NCI-H1694 (cell line): ENCODE measurements around the gene ANP32B.
A peak's percentile ranks its signal among the peaks of the same experiment; 100 is the strongest.
"Not testable (repeated sequence)": the region's sequence is repeated elsewhere in the genome, so short reads cannot be mapped to it uniquely, and the experiment has no call there.

Experiments
- DNase-seq: peaks from one replicate; lab custom pipeline; 2025; lab: John Stamatoyannopoulos, UW

ANP32B gene

DNA sequence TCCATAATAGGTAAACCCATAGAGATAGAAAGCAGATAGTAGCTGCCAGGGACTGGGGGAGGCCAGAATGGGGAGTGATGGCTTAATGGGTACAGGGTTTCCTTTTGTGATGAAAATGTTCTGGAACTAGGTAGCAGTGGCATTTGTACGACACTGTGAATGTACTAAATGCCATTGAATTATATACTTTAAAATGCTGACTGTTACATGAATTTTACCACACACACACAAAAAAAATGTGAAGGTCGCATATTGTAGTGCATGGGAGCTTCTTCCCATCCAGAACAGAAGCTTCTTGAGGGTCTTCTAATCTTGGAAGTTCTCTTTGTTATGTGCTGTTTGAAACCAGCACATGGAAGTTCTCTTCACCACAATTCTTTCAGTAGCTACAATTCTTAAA lies 19.9 kb upstream of the ANP32B start:
- no peak for DNase-seq

DNA sequence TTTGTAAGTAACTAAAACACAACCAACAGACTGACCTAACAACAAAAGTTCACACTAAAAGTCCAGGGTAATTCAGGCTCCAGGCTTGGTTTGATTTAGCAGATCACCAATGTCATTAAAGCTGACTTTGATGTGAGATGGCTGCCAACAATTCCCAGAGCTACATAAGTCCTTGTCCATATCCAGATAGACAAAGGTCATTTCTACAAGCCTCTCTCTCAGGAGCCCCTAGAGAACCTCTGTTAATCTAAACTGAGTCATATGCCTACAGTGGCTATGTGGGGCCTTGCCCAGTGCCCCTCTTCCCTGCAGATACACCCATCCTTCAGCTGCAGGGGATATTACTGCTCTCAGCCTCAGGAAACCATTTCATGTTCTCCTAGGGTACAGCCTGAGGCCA lies 18.2 kb upstream of the ANP32B start:
- DNase-seq = no peak

DNA sequence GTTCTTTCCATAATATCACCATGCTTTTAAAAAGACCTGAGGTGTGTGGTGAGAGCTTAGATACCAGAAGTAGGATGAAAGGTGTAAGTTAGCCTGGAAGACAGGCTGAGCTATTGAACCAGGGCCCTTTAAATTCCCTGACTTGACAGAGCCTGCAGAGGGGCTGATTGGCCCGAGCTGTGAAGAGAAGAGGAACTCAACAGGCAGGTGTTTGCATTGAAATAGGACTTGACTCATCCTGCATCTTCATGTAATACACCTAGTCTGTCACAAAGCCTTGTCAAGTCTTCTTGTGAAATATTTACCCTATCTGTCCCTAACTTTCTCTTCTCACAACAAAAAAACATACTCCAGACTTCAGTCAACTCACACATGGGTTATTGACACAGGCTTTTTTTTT lies 16.6 kb upstream of the ANP32B start:
- DNase-seq = no peak

DNA sequence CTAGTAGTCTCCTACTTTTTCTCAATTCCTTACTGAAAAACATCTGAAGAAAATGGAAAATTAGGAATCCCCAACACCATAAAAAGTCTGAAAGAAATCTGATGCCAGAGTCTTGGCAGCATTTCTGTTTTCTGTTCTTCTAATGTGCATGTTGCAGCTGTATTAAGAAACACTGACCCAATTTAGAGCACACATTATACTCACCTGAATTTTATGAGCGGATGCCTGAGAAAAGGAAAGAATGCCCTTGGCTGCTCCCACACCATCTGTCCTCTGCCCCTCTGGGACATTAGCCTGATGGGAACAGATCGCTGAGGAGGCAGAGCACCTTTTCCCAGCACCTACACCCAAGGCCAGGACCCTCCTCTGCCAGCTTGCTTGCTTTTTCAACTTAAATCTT lies 14.1 kb upstream of the ANP32B start:
- no peak for DNase-seq

DNA sequence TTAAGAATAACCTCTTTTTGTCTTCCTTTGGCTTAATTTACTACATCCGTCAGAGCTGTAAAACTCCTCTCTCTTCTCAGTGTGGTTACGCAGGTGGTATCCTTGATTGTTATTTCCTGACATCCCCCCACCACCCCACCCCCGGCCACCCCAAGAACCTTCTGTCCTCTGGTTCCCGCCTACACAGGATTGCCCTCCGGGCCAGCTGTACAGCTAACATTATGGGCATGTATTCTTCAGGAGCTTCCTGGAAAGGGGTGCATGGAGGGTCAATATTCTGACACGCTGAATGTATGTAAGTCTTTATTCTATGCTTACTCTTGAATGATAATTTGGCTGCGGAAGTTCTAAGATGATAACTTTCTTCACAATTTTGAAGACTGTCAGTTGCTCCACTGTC lies 13.0 kb upstream of the ANP32B start:
- no peak for DNase-seq

DNA sequence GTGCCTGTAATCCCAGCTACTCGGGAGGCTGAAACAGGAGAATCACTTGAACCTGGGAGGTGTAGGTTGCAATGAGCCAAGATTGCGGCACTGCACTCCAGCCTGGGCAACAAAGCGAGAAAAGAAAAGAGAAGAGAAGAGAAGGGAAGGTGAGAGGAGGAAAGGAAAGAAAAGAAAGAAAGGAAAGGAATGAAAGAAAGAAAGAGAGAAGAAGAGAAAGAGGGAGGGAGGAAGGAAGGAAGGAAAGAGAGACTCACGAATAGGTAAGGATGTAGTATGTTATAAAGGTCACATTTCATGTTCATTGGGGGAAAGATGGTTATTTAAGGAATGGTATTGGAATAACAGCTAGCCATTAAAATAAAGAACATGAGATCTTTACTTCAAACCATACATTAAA lies 10.4 kb upstream of the ANP32B start:
- no peak for DNase-seq

DNA sequence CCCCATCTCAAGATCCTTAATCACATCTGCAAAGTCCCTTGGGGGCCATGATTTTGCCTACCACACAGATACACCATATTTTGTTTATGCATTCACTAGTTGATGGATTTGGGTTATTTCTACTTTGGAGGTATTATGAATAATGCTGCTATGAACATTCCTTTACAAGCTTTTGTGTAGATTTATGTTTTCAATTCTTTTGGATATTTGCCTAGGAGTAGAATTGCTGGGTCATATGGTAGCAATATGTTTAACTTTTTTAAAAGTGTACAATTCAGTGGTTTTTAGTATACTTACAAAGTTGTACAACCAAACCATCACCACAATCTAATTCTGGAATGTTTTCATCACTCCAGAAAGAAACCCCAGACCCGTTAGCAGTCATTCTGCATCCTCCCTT lies 7.8 kb upstream of the ANP32B start:
- no peak for DNase-seq

DNA sequence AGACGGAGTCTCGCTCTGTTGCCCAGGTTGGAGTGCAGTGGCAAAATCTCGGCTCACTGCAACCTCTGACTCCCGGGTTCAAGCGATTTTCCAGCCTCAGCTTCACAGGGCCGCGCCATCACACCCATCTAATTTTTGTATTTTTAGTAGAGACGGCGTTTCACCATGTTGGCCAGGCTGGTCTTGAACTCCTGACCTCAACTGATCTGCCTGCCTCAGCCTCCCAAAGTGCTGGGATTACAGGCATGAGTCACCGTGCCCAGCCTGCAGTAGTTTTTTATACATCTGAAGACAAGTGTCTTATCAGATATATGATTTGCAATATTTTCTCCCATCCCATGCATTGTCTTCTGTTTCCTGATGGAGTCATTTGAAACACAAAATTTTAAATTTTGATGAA lies 6.5 kb upstream of the ANP32B start:
- DNase-seq = not testable (repeated sequence)

DNA sequence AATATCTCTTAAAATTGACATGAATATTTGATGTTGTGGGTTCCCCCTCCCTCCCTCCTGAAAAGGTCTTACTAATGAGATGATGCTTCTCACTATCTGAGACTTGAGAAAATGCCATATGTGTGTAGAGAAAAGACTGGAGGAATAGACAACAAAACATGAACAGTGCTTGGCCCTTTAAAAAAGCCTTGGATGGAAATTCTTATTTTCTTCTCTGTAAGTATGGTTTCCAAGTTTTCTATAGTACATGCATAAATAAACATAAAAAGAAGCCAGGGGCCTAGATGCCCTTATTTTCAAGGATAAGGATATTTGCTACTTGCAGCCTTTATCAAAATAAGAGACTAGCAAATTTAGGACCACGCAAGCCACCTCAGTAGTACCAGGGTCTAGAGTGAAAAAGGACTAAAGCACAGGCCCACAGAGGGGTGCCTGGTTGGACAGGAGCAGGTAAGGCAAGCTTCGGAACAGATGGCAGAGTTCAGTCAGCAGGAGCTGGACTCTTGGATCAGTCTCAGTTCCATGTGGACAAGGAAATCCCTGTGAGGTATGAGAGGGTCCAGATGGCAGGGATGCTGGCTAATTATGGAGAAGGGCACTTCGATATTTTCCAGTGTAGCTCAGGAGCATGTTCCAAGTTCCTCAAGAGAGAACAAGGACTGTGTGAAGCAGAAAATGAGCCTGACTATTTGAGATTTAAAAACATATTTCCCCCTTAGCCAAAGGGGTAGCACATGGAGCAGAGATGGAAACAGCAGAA lies 4.6 kb upstream of the ANP32B start:
- DNase-seq = peak; percentile 36

DNA sequence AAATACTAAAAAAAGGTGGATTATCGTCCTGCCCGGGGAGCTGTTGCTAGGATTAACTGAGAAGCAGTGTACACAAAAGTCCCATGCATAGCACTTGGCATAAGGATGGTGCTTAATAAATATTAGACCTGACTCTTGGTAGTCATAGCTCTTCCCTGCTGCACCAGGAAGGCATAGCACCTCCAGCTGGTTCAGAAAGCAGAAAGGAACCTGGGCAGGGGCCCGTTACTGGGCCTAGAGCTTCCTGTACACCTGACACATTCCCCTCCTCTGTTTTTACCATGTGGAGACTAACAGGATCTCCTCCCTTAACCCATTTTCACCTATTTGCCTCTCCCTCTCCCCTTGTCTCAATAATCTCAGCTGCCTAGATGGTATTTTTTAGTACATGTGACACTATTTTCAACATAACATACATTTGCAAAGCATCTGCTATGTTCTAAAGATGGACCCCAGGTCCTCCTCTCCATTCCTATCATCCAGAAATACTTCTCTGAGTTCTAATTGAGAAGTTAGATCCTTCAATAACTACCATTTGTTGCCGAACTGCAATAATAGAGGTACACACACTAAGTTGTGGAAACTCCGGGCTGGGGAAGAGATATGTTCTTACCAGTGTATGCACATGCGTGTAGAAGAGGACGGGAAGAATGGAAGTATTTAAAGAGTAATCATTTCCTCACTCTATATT lies 3.2 kb upstream of the ANP32B start:
- DNase-seq = no peak

DNA sequence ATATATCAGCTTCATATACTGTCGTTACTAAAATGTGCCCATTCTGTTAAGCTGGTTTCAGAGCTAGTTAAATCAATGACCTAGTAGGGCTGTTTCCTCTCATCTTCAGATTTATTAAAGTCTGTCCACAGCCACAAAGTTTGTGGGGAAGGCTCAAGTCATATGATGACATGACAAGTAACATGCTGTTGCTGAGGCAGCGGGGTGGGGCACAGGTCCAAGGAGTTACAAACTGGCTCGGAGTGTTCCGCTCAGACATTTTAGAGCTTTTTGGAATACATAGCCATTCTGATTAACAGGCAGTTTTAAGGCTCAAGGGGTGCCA lies 2.7 kb upstream of the ANP32B start:
- no peak for DNase-seq

DNA sequence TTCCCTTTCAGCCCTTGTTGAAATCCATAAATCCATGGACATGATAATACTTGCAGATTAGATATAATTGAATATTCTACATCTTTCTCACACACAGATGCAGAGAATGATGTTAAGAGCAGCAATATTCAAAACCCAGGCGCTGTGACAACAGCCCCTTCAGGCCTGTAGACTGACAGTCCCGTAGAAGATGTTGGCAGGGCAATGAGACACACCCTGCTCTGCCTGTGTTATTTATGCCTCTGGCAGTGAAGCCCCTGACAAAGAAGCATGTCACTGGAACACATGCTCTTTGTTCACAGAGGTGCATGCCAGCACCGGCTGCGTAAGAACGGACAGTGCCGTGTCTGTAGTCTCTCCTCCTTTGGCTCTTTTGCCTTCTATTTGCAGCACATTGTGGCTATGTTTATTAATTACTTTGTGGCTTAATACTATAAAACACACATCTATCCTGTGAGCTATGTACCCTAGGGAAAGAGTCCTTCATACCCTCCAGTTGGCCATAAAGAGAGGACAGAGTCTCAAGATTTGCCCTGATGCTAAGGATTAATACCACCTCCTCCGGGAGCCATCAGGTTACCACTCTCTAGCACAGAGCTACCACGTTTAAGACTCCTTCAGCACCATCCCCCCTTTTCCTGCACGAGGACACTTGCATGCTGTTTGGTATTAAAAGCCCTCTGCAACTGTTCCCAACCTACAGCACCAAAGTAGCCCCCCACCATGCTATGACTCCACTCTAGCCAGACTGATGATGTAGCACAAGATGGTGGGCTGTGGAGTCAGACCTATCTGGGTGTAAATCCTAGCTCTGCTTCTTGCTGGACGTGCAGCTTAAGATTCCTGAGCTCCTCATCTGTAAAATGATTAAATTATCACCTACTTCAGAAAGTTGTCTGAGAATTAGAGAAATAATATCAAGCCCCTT lies 2.0 kb upstream of the ANP32B start:
- DNase-seq = peak; percentile 33

DNA sequence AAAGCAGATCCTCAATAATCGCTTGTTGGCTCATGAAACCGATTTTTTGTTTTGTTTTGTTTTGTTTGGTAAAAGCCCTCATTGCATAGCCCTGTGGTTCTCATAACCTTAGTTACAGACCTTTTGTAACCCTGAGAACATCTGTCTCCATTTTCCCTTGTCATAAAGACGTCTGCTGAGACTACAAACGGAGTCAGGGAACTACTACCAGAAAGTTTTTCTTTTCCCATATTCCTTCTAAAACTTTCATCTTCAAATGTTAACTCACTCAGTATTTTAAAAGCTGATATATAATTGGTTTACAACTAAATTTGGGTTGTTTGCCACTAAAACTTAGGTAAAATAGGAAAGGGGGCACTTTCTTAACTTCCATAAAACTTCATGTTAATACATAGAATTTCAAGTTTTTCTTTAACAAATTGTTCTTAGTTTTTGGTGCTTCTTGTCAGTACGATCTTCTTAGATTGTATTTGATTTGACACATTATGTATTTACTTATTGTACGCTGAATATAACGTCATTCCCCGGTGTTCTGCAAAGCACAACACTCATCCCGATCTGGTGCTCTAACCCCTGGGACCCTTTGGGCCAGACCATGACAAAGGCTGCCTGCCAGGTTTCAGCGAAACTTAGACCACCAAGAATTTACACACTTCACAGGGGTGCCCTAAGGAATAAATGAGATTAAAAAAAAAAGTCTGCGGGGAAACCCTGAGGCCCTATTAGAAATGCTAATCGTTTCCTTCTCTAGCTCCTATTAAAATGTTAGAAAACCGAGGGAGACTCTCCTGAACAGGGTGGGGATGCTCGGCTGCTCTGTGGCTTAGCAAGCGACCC lies 1.1 kb upstream of the ANP32B start:
- DNase-seq = no peak

DNA sequence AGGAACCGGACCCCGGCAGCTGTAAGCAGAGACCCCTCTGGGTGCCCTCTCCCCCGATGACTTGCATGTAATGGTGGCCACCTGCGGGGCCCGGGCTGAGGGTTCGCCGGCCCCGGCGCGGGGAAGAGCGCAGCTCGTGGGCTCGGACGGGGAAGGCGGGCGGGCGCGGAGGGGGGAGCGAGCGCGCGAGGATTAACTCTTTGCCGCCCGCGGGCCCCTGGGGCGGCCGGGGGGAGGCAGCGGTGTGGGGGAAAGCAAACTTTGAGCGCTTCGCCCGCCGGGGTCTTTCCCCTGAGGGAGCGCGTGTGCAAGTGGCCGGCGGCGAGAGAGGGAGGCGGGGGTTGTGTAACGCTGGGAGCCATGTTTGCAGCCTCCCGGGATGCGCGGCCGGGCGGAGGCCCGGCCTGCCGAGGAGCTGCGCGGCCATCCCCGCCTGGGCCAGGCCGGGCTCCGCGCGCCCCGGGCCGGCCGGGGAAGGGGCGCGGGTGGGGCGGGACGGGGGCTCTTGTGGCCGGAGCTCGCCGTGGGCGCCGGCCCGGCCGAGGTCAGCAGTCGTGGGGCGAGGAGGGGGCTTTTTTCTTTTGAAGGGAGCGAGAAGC lies 547 bp downstream of the ANP32B start:
- no peak for DNase-seq

DNA sequence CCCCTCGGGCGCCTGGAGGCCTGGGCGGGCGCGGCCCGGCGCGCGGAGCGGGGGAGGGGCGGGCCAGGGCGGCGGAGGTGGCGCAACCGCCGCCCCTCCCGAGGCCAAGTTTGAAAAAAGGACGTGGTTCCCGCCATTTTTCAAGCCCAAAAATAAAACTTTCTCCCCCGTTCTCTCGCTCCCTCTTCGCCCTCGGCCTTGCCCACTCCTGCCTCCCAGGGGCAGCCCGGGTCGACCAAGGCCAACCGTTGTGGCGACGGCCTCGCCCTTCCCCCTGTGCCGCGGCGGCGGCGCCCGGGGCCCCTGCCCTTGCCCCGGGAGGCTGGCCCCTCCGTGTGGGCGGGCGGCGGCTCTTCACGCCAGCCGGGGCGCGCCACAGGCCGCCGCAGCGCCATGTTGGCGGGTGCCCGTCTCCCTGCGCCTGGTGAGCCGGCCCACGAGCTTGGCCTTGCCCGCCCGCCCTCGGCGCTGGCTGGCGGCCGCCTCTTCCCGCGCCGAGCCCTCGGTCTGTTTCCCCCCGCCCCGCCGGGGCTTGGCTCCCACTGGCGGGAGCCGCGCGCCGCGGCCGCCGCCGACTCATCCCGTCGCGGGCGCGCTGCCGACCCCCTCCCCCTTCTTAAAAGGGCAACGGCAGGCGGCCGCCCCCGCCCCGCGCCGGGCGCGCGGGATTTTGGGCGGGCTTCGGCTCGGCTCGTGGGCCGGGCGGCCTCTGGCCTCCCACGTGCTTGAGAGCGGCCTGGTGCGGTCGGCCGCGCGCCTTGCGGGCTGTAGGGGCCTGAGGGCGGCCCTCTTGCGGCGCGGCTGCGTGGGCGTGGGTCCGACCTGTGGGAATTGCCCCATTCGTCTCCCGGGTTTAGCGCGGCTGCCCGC lies 1.3 kb downstream of the ANP32B start:
- DNase-seq = peak; percentile 6

DNA sequence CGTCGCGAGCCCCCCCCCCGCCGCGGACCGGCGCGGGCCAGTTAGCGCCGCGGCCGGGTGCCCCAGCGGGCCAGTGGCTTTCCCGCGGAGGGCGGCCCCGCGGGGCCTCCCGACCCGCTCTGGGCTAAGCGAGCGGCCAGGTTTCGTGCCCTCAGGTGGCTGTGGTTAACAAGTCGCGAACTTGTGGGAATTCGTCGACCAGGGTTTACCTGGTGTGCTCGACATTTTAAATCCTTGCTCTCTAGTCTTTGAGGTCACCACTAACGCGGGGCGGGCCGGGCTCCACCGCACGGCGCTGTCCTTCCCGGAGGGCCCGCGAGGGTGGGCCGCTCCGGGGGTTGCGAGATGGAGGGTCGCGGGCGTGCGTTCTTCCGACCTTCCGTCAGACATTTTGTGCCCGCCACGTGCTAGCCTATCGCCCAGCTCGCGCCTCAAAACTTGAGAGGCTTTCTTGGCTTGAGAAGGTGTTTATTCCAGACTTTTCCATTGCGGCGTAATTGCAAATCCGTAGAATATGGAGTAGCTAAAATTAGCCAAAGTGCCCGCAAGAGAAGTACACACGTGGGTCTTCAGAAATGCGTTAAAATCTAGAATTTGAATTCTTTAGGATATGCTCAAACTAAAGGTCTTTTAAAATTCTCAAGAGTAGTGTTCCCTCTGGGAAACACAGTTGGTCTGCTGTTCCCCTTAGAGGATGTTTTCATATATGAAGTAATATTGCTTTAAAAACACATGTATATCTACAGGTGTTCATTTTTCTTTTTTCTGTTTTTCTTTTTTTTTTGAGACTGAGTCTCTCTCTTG lies 2.1 kb downstream of the ANP32B start:
- no peak for DNase-seq

DNA sequence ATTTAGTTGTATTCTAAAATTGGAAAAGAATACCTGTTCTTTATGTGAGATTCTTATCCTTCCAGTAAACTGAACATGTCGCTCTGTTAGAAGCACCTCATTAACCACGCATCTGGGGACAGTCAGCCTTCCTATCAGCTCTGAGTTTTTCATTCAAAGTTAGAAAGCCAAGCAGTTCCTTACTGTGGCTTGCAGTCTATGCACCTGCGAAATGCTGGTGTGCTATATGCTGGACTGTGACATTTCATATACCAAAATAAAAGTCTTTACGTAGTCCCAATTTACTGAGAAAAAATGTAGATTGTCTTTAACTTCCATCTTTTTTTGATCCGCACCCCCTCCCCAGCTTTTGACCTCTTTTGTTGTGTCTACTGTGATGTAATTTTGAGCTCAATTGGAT lies 4.3 kb downstream of the ANP32B start:
- no peak for DNase-seq

DNA sequence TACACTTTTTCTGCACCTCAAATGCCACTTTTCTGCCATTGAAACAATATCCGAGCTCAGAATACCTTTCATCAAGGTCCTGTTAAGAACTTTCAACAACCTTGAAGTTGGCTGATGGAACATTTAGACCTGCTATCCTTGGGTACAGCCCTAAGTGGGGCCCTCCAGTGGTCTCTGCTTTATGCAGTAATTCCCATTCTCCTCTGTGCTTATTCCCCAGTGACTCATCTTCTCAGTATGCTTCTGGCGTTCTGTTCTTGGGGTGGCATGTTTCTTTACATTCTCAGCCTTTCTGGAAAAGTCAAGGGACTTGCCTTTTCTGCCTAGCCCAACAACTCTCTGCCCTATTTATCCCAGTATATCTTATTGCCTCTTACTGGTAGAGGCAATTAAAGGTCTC lies 7.1 kb downstream of the ANP32B start:
- DNase-seq = no peak

DNA sequence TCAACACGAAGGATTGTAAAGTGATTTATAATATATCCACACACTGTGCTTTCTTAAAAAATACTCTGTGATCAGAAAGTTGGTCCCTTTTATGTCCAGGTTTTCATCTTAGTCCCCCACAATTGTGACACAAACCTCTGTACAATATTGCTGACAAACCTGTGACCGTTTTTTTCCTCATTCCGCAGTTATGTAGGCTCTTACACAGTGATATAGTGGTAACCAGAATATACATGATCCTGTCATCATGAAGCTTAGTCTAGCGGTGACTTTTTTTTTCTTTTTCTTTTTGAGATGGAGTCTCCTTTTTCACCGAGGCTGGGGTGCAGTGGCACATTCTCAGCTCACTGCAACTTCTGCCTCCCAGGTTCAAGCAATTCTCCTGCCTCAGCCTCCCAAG lies 8.7 kb downstream of the ANP32B start:
- DNase-seq = no peak

DNA sequence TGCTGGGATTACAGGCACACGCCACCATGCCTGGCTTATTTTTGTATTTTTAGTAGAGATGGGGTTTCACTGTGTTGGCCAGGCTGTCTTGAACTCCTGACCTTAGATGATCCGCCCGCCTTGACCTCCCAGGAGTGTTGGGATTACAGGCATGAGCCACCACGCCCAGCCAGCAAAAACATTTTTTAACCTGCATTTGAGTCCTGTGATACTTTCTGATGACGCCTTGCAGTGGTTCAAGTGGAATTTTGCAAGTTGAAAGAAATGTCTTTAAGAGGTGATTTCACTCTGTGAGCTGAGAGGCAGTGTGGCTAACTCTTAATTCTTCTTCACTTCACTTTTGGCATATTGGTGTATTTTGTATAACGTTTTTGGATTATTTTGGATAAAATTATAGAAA lies 9.1 kb downstream of the ANP32B start:
- no peak for DNase-seq
